K562 (cell line): ENCODE results near the gene PAFAH2. TPM values are rescaled to one million over a fixed set of nuclear protein-coding genes. Genes with fewer than 3 reads are reported as not detected.

Source experiments
- AFF1 ChIP-seq, 2 experiments: fragments of 450-650 bp; IDR thresholded peaks; 2 replicates each; pipeline ENCODE4 v1.6.1; 2018; ENCODE audit warnings: mild to moderate bottlenecking in 2 of 2, low read depth in 1 of 2; ENCODE audit not compliant: partially characterized antibody in 2 of 2
- AFF4 ChIP-seq: sonication (generic); formaldehyde crosslinking; IDR thresholded peaks from 2 replicates; pipeline ENCODE4 v1.8.0; 2023; ENCODE audit warnings: mild to moderate bottlenecking, missing genetic modification reagents
- DPF2 ChIP-seq: fragments of 450-650 bp; IDR thresholded peaks from 2 replicates; pipeline ENCODE4 v1.6.1; 2016
- ELF1 ChIP-seq: fragments of 200-800 bp; sonication (Bioruptor generic); IDR thresholded peaks from 2 replicates; pipeline ENCODE4 v1.6.1; 2016; ENCODE audit warnings: missing genetic modification characterization, missing compliant biosample characterization
- FOXO4 ChIP-seq: fragments of 450-650 bp; formaldehyde crosslinking; IDR thresholded peaks from 2 replicates; pipeline ENCODE4 v1.4.0; 2020; ENCODE audit warnings: mild to moderate bottlenecking, moderate library complexity
- FUS ChIP-seq: fragments of 200-400 bp; formaldehyde crosslinking; optimal IDR thresholded peaks from 2 replicates; pipeline ENCODE3; 2017; ENCODE audit warnings: low read depth, low read length
- HSF4 ChIP-seq: fragments of 250-450 bp; sonication (Bioruptor Pico); IDR thresholded peaks from 2 replicates; pipeline ENCODE4 v2.1.2; 2022; ENCODE audit warnings: mild to moderate bottlenecking, moderate library complexity, borderline replicate concordance
- MXI1 ChIP-seq: IDR thresholded peaks from 2 replicates; pipeline ENCODE4 v1.6.1; 2011; ENCODE audit warnings: low read depth, mild to moderate bottlenecking, improper control_type of control experiment, low read length
- NFIC ChIP-seq: fragments of 450-650 bp; IDR thresholded peaks from 2 replicates; pipeline ENCODE4 v1.6.1; 2017; ENCODE audit warnings: mild to moderate bottlenecking, inconsistent platforms
- RBM17 ChIP-seq: fragments of 200-400 bp; formaldehyde crosslinking; IDR thresholded peaks from 2 replicates; pipeline ENCODE4 v1.6.1; 2017; ENCODE audit warnings: low read depth, mild to moderate bottlenecking, low read length, borderline replicate concordance
- SRSF3 ChIP-seq: fragments of 200-400 bp; formaldehyde crosslinking; IDR thresholded peaks from 2 replicates; pipeline ENCODE4 v1.6.1; 2016; ENCODE audit warnings: mild to moderate bottlenecking, low read length, moderate library complexity; ENCODE audit not compliant: insufficient read depth
- ZBTB2 ChIP-seq: fragments of 450-650 bp; IDR thresholded peaks from 2 replicates; pipeline ENCODE4 v1.6.1; 2016; ENCODE audit warnings: antibody characterized with exemption
- ZC3H4 ChIP-seq: sonication (generic); formaldehyde crosslinking; IDR thresholded peaks from 2 replicates; pipeline ENCODE4 v1.9.0; 2021; ENCODE audit warnings: missing genetic modification reagents, borderline replicate concordance
- ZNF175 ChIP-seq: fragments of 200-800 bp; sonication (Bioruptor generic); IDR thresholded peaks from 2 replicates; pipeline ENCODE4 v1.6.1; 2016; ENCODE audit warnings: low read depth, mild to moderate bottlenecking, missing genetic modification characterization, missing compliant biosample characterization
- ZNF217 ChIP-seq: sonication (generic); formaldehyde crosslinking; IDR thresholded peaks from 2 replicates; pipeline ENCODE4 v1.8.0; 2022; ENCODE audit warnings: mild to moderate bottlenecking, missing genetic modification reagents
- ZNF311 ChIP-seq: fragments of 250-450 bp; sonication (Bioruptor Pico); IDR thresholded peaks from 2 replicates; pipeline ENCODE4 v1.4.0; 2020; ENCODE audit warnings: mild to moderate bottlenecking, moderate library complexity
- polyA plus RNA-seq, 8 experiments: library from polyadenylated mRNA; depleted of rRNA in 4 of 8; stranded (reverse) in 5 of 8; unstranded in 3 of 8; fragments of >200 nt; fragmentation: Nextera tagmentation in 2 of 8; fragmentation: Illumina TruSeq in 1 of 8; extraction: Ambion mirVana in 2 of 8; extraction: Trizol in 1 of 8; gene quantifications; 2 replicates each; pipeline versions ENCODE4 v1.2.1 to v1.2.3, GENCODE V29; 2011 to 2014; ENCODE audit warnings: inconsistent platforms in 1 of 8, missing spikeins in 1 of 8
- total RNA-seq, 7 experiments: library from RNA; depleted of rRNA in 6 of 7; stranded (reverse); fragments of >200 nt in 6 of 7; fragmentation: Illumina TruSeq in 2 of 7; extraction: Trizol in 2 of 7; gene quantifications; 2 replicates each; pipeline versions ENCODE4 v1.2.1 to v1.2.3, GENCODE V29; 2011 to 2021; ENCODE audit warnings: low replicate concordance in 1 of 7

Gene PAFAH2
- total and polyA plus RNA-seq, 9 of the 15 experiments (the other 6 are each of a cell fraction or from before 2014, with no cell fraction given), result 4.2 to 10.9 (median 6.8) TPM

GRCh38 chr1:25997828-25998761, at the start of gene PAFAH2 (continued):
- TF ChIP-seq AFF1 (IDR thresholded peaks at IDR 0.05; ENCODE audit: low read depth in 1 of 2, partially characterized antibody in 2 of 2), result peak; percentile 89 to 100
- TF ChIP-seq RBM17, result no peak
- TF ChIP-seq ZNF311 (CRISPR knock-in tag), result peak; percentile 62; the same call in 1 of the 2 replicates
- peak; percentile 52 for TF ChIP-seq NFIC
- TF ChIP-seq DPF2, result peak; percentile 90
- peak; percentile 90 for TF ChIP-seq ELF1 (tag)
- peak; percentile 95; the same call in 1 of the 2 replicates for TF ChIP-seq AFF4 (CRISPR knock-in tag)
- TF ChIP-seq ZBTB2, result peak; percentile 92
- no peak for TF ChIP-seq ZNF217 (CRISPR knock-in tag)
- no peak for TF ChIP-seq ZC3H4
- TF ChIP-seq ZNF175 (CRISPR knock-in tag), result peak; percentile 98
- no peak for TF ChIP-seq FUS
- peak; percentile 90 for TF ChIP-seq MXI1
- no peak for TF ChIP-seq FOXO4 (CRISPR knock-in tag)
- no peak for TF ChIP-seq SRSF3
- TF ChIP-seq HSF4 (CRISPR knock-in tag), result no peak
